ENCODE data around the gene ST6GAL1. TPM values are rescaled to one million over a fixed set of nuclear protein-coding genes. Genes with fewer than 3 reads are reported as not detected.

Gene ST6GAL1
- total RNA-seq, 1 experiment from 2014 or later, result 74.2 TPM

DNA sequence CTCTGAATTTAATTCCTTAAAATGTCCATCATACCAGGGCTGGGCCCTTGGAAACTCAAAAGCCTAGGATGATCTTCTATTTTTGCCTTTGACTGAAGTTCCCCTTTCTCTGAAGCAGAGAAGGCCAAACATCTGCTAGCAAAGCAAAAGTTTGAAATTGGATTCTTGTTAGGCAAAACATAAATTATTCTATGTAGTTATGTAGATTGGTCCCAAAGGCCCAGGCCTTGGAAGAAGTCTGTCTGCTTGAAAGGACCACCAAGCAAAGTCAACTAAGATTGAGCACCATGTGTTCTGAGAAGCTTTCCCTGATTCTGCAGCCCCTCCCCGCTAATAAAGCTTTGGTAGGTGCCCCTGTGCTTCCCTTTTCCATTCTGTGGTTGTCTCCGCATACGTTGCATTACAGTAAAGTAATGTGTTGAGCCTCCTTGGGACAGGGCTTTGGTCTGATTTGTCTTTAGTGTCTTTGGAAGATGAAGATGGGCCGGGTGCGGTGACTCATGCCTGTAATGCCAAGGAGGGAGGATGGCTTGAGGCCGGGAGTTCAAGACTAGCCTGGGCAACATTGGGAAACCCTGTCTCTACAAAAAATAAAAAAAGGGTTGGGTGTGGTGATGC lies 152.5 kb downstream of the ST6GAL1 start:
- H3K4me3 ChIP-seq (ENCODE audit: low read depth, low read length, poor library complexity, severe bottlenecking), result no peak overlapping the region
- H3K27ac ChIP-seq (ENCODE audit: low read depth, low read length, poor library complexity, severe bottlenecking), result peak overlapping the region; percentile 84
- intact Hi-C loops (cut with micrococcal nuclease; ENCODE audit: unreplicated experiment), result no loop called here
- H3K9me3 ChIP-seq (ENCODE audit: low read depth, low read length, poor library complexity, severe bottlenecking), result peaks cover 12% of the 10 kb centered on the region
- TF ChIP-seq EZH2 (IDR thresholded peaks at IDR 0.05; ENCODE audit: borderline replicate concordance, low read depth, low read length, poor library complexity, severe bottlenecking), result no peak
- TF ChIP-seq, protein P1, sequence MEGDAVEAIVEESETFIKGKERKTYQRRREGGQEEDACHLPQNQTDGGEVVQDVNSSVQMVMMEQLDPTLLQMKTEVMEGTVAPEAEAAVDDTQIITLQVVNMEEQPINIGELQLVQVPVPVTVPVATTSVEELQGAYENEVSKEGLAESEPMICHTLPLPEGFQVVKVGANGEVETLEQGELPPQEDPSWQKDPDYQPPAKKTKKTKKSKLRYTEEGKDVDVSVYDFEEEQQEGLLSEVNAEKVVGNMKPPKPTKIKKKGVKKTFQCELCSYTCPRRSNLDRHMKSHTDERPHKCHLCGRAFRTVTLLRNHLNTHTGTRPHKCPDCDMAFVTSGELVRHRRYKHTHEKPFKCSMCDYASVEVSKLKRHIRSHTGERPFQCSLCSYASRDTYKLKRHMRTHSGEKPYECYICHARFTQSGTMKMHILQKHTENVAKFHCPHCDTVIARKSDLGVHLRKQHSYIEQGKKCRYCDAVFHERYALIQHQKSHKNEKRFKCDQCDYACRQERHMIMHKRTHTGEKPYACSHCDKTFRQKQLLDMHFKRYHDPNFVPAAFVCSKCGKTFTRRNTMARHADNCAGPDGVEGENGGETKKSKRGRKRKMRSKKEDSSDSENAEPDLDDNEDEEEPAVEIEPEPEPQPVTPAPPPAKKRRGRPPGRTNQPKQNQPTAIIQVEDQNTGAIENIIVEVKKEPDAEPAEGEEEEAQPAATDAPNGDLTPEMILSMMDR (conservative IDR thresholded peaks at IDR 0.05; ENCODE audit: low read depth, low read length), result no peak
- POLR2A ChIA-PET (ENCODE audit: low non-redundant PET), result no interaction called here
- H3K4me1 ChIP-seq (ENCODE audit: insufficient read depth, low read length, poor library complexity, severe bottlenecking), result peaks cover 32% of the 10 kb centered on the region
- no peaks in the 10 kb centered on the region for H3K27me3 ChIP-seq (replicated peaks; ENCODE audit: insufficient read depth, low read depth, low read length, poor library complexity)
- H3K36me3 ChIP-seq (ENCODE audit: insufficient read depth, low read length, poor library complexity, severe bottlenecking), result no peaks in the 10 kb centered on the region
- CTCF ChIA-PET, result no interaction called here
- no peak for DNase-seq (ENCODE audit: low spot score)
- BruUV-seq (replicated peaks), result no TSS peak

GRCh38 chr3:187084126-187084525 lies 153.8 kb downstream of the ST6GAL1 start:
- intact Hi-C loops (cut with micrococcal nuclease; ENCODE audit: unreplicated experiment), result no loop called here
- no TSS peak for BruUV-seq (replicated peaks)
- CTCF ChIA-PET, result interaction anchor here (0.6 to 1.1 kb wide), 2 partner anchors 28 to 235 kb away, joined by 3 to 4 read pairs; no protein-coding TSS in a partner anchor

GRCh38 chr3:187084580-187084979 lies 154.3 kb downstream of the ST6GAL1 start:
- Histone ChIP-seq H3K4me3 (ENCODE audit: low read depth, low read length, poor library complexity, severe bottlenecking) (peak overlapping the region; percentile 4), H3K9me3 (ENCODE audit: low read depth, low read length, poor library complexity, severe bottlenecking) (peaks cover 12% of the 10 kb centered on the region), H3K4me1 (ENCODE audit: insufficient read depth, low read length, poor library complexity, severe bottlenecking) (peaks cover 32% of the 10 kb centered on the region), H3K27ac (ENCODE audit: low read depth, low read length, poor library complexity, severe bottlenecking) (peak overlapping the region; percentile 84), H3K36me3 (ENCODE audit: insufficient read depth, low read length, poor library complexity, severe bottlenecking) (no peaks in the 10 kb centered on the region), H3K27me3 (replicated peaks; ENCODE audit: insufficient read depth, low read depth, low read length, poor library complexity) (no peaks in the 10 kb centered on the region)
- intact Hi-C loops (cut with micrococcal nuclease; ENCODE audit: unreplicated experiment), result no loop called here
- DNase-seq (ENCODE audit: low spot score), result no peak
- CTCF ChIA-PET, result interaction anchor here (0.6 to 1.1 kb wide), 2 partner anchors 28 to 235 kb away, joined by 3 to 4 read pairs; no protein-coding TSS in a partner anchor
- POLR2A ChIA-PET (ENCODE audit: low non-redundant PET), result no interaction called here
- BruUV-seq (replicated peaks), result no TSS peak
- TF ChIP-seq, protein P1 (conservative IDR thresholded peaks at IDR 0.05; ENCODE audit: low read depth, low read length), result no peak
- TF ChIP-seq EZH2 (IDR thresholded peaks at IDR 0.05; ENCODE audit: borderline replicate concordance, low read depth, low read length, poor library complexity, severe bottlenecking), result no peak

More at GRCh38 chr3:187084126-187084525, 153.8 kb downstream of the ST6GAL1 start:
- Histone ChIP-seq H3K4me3 (ENCODE audit: low read depth, low read length, poor library complexity, severe bottlenecking) (peak overlapping the region; percentile 4), H3K4me1 (ENCODE audit: insufficient read depth, low read length, poor library complexity, severe bottlenecking) (peaks cover 32% of the 10 kb centered on the region), H3K27me3 (replicated peaks; ENCODE audit: insufficient read depth, low read depth, low read length, poor library complexity) (no peaks in the 10 kb centered on the region), H3K36me3 (ENCODE audit: insufficient read depth, low read length, poor library complexity, severe bottlenecking) (no peaks in the 10 kb centered on the region), H3K27ac (ENCODE audit: low read depth, low read length, poor library complexity, severe bottlenecking) (peak overlapping the region; percentile 84), H3K9me3 (ENCODE audit: low read depth, low read length, poor library complexity, severe bottlenecking) (peaks cover 12% of the 10 kb centered on the region)
- TF ChIP-seq, protein P1 (conservative IDR thresholded peaks at IDR 0.05; ENCODE audit: low read depth, low read length), result no peak
- POLR2A ChIA-PET (ENCODE audit: low non-redundant PET), result no interaction called here
- peak; percentile 81 for DNase-seq (ENCODE audit: low spot score)

Measured in A673 (cell line).